EL (cell line): Measurements from ENCODE around the gene RBM22.
"Not testable (repeated sequence)": the region's sequence is repeated elsewhere in the genome, so short reads cannot be mapped to it uniquely, and the experiment has no call there.

ENCODE experiments used
- DNase-seq: peaks from one replicate; pipeline ENCODE4 v3.0.0-alpha.2; 2016

Gene RBM22

GRCh38 chr5:150700594-150701377 is at the start of gene RBM22:
RBM22 (minus strand) TSS chr5:150701062; CDS start chr5:150700985, 77 bp downstream.
- peak; percentile 92 for DNase-seq

GRCh38 chr5:150750469-150750868 is 49.6 kb upstream of the RBM22 start:
- DNase-seq = no peak

- not testable (repeated sequence) for DNase-seq
Measured at GRCh38 chr5:150743142-150743488, 42.3 kb upstream of the RBM22 start.

GRCh38 chr5:150742455-150743141 is 41.7 kb upstream of the RBM22 start:
- DNase-seq = not testable (repeated sequence)

- DNase-seq = no peak
Measured at GRCh38 chr5:150740992-150741391, 40.1 kb upstream of the RBM22 start.

- DNase-seq = no peak
Measured at GRCh38 chr5:150738862-150739261, 38.0 kb upstream of the RBM22 start.

GRCh38 chr5:150734579-150735384 is 33.9 kb upstream of the RBM22 start:
- DNase-seq = no peak

- DNase-seq = no peak
Measured at GRCh38 chr5:150731669-150732242, 30.9 kb upstream of the RBM22 start.

GRCh38 chr5:150729859-150730258 is 29.0 kb upstream of the RBM22 start:
- no peak for DNase-seq

GRCh38 chr5:150723845-150724244 is 23.0 kb upstream of the RBM22 start:
- no peak for DNase-seq

- DNase-seq = peak; percentile 15
Measured at GRCh38 chr5:150710165-150710564, 9.3 kb upstream of the RBM22 start.

- DNase-seq = no peak
Measured at GRCh38 chr5:150706776-150707390, 6.0 kb upstream of the RBM22 start.

- DNase-seq = no peak
Measured at GRCh38 chr5:150703762-150704161, 2.9 kb upstream of the RBM22 start.

- no peak for DNase-seq
Measured at GRCh38 chr5:150700246-150700593, 642 bp downstream of the RBM22 start.

- DNase-seq = peak; percentile 83
Measured at GRCh38 chr5:150694612-150695011, 6.2 kb downstream of the RBM22 start.

GRCh38 chr5:150692276-150692675 is 8.6 kb downstream of the RBM22 start:
- no peak for DNase-seq

GRCh38 chr5:150690760-150691159 is 10.1 kb downstream of the RBM22 start:
- DNase-seq = no peak

- no peak for DNase-seq
Measured at GRCh38 chr5:150689120-150689519, 11.7 kb downstream of the RBM22 start.

- no peak for DNase-seq
Measured at GRCh38 chr5:150676578-150676977, 24.3 kb downstream of the RBM22 start.

GRCh38 chr5:150675069-150675468 is 25.8 kb downstream of the RBM22 start:
- DNase-seq = no peak

GRCh38 chr5:150674341-150674821 is 26.5 kb downstream of the RBM22 start:
- no peak for DNase-seq

- no peak for DNase-seq
Measured at GRCh38 chr5:150672884-150673275, 28.0 kb downstream of the RBM22 start.
